NOMO-1 (cell line): Measurements from ENCODE around the gene GATA3.

Experiments used
- DNase-seq, 2 experiments: peaks; one replicate each; lab custom pipeline; 2025; ENCODE audit not compliant: unreplicated experiment in 2 of 2; lab: John Stamatoyannopoulos, UW

The GATA3 gene

DNA sequence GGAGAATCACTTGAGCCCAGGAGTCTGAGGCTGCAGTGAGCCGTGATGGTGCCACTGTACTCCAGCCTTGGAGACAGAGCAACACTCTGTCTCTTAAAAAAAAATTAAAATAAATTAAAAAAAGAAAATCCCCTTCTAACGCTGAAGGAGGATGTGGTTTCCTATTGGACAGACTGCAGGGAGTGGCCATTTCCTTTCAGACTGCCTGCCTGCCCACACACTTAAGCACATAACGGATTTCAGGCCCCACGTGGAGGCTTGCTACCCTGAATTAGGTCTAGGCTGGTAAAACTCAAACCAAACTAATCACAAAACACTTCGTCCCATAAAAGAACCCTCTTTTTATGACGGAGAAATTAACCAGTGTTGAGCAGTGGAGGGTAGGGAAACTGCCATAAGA lies 34.0 kb downstream of the GATA3 start:
- DNase-seq: no peak

DNA sequence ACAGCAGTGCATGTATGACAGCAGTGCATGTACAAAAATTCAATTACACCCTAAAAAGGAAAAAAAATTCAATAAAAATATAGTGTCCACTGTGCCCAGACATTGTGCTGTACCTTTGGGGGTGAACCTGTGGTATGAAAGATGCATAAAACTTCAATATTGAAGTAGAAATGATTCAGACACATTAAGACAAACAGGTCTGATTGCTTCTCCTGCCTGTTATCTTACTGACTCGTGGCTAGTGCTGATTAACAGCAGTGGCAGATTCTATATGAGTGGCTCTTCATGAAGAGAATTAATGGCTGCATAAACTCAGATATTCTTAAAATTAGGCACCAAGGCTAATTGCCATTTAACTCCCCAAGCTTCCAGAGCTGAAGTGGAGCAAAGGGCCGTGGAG lies 37.9 kb downstream of the GATA3 start:
- DNase-seq: no peak

DNA sequence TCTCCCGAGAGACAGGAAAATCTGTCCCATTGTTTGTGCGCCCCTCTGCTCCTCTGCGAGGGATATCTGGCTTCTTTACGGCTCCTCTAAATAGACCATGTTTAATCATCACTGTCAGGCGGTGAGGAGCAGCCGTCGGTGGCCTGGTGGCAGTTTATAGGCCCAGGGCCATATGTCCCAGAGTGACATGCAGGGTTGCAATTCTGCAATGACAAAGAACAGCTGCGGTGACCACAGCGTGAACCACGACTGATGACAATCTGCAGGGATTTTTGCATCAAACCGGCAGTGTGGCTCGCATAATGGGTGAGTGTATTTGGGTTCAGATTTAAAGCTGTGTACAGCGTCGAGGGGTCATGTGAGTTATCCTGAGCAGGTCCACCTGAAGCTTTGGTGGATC lies 41.5 kb downstream of the GATA3 start:
- no peak for DNase-seq

DNA sequence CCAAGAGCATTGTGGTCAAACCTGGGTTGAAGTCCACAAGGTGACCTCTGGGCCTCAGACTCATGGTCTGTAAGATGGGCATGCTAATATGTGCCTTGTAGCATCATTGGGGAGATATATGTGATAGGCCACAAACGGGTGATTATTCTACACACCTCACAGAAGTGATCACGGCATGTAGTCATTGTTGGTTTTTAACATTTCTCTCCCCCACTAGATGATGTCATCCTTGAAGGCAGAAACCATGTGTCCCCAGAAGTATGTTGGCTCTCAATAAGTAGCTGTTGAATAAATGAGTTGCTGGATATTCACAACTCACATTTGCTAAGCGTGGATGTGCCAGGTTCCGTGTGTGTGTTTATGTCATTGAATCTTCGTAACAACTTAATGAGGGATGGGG lies 42.4 kb downstream of the GATA3 start:
- DNase-seq: no peak

DNA sequence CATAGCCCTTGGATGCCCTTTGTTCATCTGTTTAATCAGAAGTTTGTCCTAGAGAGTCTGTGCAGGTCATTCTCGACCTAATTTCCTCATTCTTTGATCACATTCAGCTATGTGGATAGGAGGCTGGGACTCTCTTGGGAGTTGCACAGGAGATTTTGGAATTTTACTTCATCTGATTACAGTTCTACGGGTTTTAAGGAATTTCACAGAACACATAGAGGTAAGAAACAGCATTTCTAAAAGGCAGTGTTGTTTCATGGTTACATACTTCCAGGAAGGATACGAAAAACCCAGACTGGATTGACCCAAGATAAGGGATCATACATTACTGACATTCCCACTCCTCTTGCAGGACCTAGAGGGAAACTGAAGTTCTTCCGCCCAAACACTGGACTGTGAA lies 45.9 kb downstream of the GATA3 start:
- DNase-seq: no peak

DNA sequence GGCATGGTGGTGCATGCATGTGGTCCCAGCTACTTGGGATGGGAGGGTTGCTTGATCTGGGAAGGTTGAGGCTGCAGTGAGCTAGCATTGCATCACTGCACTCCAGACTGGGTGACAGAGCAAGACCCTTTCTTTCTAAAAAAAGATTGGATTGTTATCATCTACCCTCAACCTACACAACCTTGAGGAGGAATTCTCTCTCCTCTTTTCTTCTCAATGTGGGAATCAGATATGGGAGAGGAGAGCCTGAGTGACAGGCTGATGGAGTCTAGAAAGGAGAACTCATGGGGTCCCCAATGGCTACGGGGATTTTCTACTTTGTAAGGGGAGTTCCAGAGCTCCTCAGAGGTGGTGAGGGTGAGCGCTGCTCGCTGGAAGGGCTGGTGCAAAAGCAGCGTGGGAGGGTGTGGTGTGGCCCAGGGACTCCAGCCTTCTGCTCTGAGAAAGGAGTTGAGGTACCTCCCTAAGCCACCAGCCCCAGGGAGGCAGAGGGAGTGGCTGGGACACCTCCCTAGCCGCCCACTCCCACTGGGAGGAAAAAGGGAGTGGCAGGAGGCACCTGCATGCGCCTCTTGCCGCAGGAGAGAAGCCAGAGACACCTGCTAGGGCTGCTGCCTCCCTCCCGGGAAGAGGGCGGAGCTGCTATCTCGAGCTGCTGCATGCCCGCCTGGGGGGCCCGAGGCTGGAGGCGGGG lies 48.4 kb downstream of the GATA3 start:
- no peak for DNase-seq

DNA sequence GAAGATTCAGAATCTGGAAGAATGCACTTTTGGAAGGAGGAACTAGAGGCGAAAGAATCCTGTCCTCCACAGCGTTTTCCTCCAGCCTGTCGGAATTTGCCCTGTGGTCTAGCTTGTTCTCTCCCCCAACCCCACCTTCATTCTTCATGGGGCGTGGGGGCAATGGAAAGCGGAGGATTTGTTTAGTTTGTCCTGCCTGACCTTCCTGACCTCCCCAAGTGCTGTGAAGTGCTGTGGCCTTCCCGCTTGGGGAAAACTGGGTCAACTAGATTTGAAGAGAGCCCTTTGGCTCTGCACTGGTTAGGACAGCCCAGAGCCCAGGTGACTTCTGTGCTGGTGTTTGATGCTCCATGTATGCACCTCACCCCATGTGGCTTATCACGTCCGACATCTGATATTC lies 49.1 kb downstream of the GATA3 start:
- no peak for DNase-seq

DNA sequence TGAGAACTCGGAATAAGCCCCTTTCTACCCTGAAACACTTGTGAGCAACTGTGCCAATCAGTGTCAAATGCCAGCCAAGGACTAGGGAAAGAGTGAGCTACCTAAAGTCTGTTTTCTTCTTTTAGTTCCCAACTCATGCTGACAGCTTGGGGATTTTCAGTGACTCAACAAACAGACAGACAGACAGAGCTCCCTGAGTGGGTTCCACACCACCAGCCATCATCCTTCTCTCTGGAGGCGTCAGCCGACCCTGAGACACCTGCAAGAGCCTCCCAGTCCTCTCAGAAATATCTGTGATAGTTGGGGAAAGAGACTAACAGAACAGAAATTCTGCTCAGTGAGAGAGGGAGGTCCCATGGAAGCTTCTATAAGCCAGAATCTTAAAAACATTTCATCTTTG lies 49.5 kb downstream of the GATA3 start:
- no peak for DNase-seq

DNA sequence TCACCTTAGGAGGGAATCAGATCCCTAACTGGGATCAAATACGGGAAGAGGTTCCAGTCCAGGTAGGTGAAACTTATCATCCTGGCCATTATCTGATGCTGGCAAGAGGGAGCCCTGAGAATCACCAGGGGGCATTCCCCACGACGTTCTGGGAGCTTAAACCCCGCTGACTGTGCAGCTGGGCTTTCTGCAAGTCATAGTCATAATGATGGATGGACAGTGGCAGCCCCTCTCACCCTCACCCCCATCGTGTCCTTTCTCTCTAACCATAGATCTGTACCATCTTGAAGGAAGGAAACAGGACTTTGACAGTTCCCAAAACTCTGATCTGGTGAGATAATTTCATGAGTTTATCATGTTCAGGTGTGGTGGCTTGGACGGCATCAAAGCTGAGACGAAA lies 50.2 kb downstream of the GATA3 start:
- no peak for DNase-seq

DNA sequence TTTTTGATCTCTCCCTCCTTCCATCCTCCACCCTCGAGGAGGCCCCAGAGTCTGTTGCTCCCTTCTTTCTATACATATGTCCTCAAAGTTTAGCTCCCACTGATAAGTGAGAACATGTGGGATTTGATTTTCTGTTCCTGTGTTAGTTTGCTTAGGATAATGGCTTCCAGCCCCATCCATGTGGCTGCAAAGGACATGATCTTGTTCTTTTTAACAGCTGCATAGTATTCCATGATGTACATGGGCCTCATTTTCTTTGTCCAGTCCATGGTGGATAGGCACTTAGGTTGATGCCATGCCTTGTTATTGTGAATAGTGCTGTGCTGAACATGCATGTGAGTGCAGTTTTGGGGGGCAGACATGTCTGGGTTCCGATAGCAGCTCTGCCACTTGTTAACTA lies 51.4 kb downstream of the GATA3 start:
- no peak for DNase-seq

DNA sequence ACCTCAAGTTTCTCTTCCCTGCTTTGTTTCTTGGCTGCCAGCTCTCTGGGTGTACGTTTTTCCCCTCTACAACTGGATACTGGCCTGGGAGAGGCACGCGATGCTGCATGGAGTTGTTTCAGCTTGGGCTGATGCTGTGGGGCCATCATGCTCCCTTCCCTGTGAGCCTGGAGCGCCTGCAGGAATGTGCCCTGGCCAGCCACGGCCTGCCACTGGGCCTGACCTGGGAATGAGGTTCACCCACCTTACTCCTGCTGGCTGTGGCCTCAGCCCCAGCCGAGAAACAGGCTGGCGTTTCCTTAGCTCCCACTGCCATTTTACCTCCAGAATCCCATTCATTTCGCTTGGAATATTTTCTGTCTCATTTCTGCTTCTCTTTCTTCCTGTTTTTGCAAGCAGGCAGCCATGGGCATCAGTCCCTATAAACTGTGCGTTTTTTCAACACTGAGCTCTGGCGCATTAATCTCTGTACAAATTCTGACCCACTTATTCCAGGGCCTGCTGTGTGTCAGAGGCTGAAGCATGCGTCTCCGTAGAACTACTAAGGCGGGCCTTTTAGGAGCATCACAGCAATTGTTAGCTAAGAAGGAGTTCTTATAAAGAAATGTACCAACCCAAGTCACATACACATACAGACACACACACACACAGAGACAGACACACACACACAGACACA lies 57.9 kb downstream of the GATA3 start:
- no peak for DNase-seq

DNA sequence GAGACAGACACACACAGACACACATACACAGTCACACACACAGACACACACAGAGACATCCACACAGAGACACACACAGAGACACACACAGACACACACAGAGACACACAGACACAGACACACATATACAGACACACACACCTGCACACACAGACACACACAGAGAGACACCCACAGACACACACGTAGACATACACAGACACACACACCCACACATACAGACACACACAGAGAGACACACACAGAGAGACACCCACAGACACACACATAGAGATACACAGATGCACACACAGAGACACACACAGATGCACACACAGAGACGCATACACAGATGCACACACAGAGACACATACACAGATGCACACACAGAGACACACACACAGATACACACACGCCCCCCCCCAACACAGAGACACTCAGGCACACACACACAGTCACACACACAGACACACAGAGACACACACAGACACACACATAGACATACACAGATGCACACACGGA lies 58.5 kb downstream of the GATA3 start:
- DNase-seq: no peak

DNA sequence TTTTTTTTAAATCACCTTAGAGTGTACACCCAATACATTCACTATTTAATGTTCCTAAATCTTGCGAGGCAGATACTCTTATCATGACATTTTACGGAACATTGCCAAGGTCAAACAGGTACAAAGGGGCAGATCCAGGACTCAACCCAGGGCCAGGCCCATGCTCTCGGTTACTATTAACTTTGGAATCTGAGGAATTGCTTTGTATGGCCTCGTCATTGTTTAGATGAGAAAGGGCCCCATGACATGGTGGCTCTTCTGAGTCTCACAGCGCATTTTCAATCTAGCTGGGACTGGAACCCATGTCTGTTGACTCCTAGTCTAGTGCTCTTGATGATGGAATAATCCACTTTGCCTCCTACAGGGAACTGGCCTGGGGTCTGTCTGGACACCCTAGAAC lies 59.1 kb downstream of the GATA3 start:
- DNase-seq: no peak

DNA sequence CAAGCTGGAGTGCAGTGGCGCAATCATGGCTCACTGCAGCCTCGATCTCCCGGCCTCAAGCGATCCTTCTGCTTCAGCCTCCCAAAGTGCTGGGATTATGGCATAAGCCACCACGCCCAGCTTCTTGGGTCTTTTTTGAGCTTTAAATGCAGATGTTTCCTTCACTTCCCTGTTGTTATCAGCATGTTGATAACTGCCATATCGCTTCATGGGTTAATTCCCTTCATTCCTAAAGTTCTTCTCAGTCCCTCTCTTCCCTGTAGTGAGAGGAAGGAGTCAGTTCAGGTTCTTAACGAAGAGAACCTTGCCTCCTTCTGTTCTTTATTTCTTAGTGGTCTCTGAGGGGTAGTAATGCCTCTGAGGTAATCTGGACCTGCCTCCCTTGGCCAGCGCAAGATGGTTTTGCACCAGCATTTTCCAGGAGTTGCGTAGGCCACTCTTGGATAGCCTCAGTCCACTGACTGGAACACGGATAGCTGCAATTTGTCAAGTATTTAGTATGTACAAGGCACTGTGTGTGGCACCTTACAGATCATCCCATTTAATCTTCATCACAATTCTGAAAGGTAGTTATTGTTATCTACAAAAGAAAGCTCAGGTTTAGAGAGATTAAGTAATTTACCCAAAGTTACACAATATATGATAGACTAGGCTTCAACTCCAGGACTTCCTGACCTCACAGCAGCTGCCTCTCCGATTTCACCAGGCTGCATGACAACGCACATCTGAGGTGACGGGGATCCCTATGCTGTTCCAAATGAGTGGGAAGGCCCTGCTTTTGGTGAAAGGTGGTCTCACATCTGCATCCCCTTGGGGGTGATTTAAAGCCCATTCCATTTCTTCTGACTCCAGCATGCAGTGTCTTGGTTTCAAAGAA lies 60.5 kb downstream of the GATA3 start:
- DNase-seq: peak in 1 of 2 experiments; percentile 29

DNA sequence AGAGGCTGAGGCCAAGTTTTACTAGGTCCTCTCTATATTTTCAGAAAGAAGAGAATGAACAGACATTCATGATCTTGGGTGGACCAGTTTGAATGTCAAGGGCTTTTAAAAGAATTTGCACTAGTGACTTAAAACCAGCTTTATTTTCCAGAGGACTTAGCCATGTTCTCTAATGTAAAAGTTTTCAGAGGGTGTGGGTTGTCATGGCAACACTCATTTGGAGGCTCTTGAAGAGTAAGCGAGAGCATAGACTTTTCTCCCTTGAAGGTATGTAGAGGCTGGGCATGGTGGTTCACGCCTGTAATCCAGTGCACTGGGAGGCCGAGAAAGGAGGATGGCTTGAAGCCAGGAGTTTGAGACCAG lies 61.1 kb downstream of the GATA3 start:
- no peak for DNase-seq

DNA sequence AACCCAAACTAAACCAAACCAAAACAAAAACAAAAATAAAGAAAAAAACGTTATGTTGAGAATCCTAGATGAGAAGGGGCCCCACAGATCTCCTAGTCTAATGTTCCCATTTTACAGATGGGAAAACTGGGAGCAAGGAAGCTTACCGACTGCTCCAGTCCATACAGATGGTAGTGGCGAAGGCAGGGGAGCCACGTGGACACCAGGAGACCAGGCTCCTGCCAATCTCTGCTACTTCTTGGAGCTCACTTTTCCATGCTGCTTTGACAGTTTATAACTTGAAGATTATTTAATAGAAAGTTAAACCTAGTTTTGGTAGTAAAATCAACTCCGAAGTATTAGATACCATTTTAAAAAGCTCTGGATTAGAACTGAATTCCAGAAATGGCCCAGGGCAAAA lies 62.0 kb downstream of the GATA3 start:
- DNase-seq: no peak

DNA sequence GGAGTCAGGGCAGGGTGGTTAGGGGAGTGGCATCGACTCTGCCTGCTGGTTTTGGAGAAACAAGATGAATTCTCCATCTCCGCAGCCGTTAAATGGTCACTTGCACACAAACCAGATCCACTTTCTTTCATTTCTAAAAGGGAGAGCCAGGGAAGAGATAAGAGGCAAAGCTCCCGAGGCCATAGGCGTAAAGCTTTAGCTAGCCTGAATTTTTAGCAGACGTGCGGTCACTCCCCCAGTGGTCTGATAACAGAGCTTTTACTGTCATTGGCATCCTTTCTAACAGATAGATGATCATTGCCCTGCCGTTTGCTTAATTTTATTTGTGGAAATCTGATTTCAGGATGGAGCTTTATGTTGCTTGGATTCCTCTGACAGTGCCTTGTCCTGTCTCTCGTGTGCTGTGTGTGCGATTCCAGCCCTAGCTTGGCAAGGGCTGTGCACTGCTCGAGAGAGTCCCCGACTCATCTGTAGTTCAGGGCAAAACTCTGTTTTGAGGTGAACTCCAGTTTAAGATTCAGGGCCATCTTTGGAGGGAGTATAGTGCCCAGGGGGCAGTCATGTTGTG lies 62.5 kb downstream of the GATA3 start:
- no peak for DNase-seq

DNA sequence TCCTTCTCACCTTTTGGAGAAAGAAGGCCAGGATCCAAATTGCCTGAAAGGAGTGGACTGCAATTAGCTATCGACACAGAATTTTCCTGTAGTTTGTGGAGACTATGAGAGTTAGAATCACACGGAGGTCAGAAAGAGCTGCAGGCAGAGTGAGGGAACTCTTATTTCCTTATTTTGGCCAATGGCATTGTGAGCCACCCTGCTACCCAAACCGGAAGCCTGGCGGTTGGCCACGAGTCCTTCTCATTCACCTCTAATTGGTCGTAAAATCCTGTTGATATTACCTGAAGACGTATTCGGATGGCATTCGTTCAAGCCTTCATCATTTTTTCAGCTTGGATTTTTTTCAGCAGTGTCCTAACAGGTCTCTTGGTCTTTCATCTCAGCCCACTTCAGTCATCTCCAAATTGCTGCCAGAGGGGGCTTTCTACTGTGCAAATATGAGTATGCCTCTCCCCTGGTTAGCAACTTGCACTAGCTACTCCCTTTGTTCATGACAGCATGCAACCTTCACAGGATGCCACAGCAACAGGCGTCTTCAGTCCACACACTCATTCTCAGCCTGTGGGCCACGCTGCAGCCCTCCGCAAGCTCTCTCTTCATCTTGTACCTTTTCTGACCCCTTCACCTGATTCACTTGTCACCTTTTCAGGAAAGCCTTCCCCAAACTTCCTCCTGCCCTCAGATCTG lies 66.9 kb downstream of the GATA3 start:
- peak in 1 of 2 experiments; percentile 16 for DNase-seq

DNA sequence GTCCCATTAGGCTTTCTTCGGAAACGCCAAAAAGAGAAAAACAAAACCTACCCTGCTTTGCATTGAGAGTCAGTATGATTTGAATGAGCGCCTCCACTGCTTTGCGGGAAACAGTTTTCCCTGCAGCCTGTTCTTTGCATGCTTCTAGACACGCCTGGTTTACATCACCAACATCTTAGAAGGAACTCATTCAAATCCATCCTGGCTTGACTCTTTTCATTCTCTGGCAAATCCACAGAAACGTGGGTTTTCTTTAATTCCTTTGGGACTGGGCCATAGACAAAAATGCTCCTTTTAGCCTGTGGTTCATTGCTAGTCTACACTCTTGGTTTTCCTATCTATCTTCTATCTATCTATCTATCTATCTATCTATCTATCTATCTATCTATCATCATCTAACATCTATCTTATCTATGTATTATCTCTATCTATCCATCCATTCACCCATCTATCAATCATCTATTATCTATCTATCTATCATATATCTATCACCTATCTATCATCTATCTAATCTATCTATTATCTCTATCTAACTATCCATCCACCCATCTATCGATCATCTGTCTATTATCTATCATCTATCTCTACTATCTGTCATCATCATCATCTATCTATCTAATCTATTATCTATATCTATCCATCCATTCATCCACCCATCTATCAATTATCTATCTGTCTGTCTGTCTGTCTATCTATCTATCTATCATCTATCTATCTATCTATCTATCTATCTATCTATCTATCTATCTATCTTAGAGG lies 68.3 kb downstream of the GATA3 start:
- no peak for DNase-seq

DNA sequence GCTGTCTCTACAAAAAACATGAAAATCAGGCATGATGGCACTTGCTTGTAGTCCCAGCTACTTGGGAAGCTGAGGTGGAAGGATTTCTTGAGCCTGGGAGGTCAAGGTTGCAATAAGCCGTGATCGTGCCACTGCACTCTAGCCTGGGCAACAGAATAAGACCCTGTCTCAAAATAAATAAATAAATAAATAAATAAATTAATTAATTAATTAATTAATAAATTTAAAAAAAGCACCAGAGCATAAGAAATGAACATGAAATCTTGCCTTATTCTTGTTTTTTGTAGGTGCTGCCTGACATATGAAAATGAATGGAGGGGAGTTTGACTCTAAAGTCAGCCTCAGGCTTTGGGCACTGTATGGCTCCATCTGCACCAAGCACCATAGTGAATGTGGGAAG lies 69.9 kb downstream of the GATA3 start:
- no peak for DNase-seq
